ENCODE data around the gene SPEM1. TPM values are rescaled to one million over a fixed set of nuclear protein-coding genes. Genes with fewer than 3 reads are reported as not detected.

The SPEM1 gene
- total RNA-seq, 4 donors from 2014 or later = not detected

Other genes with a start within 250 kb of the SPEM1 start
- 1 to 10 TPM in 1 of 4 donors, under 1 TPM in 1, not detected in 2; 0.54 to 1.2 TPM for gene ASGR1, start 241.0 kb upstream of the SPEM1 start, total RNA-seq
- gene DLG4, start 200.5 kb upstream of the SPEM1 start, total RNA-seq = 10 to 100 TPM; 14.1 to 21.7 (median 16.5) TPM
- 100 to 1,000 TPM; 331 to 508 (median 475) TPM for gene ACADVL, start 200.4 kb upstream of the SPEM1 start, total RNA-seq
- gene DVL2, start 185.8 kb upstream of the SPEM1 start, total RNA-seq = 10 to 100 TPM; 33.0 to 53.9 (median 45.0) TPM
- 10 to 100 TPM; 29.4 to 38.2 (median 31.0) TPM for gene PHF23, start 180.9 kb upstream of the SPEM1 start, total RNA-seq
- 100 to 1,000 TPM; 289 to 437 (median 386) TPM for gene GABARAP, start 177.9 kb upstream of the SPEM1 start, total RNA-seq
- 10 to 100 TPM; 33.8 to 66.3 (median 52.5) TPM for gene CTDNEP1, start 168.6 kb upstream of the SPEM1 start, total RNA-seq
- gene ELP5, start 168.1 kb upstream of the SPEM1 start, total RNA-seq = 10 to 100 TPM; 29.6 to 36.8 (median 33.8) TPM
- gene CLDN7, start 157.8 kb upstream of the SPEM1 start, total RNA-seq = 10 to 100 TPM in 1 of 4 donors, 1 to 10 TPM in 2, not detected in 1; 1.4 to 16.9 (median 4.7) TPM
- 100 to 1,000 TPM in 3 of 4 donors, 10 to 100 TPM in 1; 71.8 to 200 (median 149) TPM for gene SLC2A4, start 138.6 kb upstream of the SPEM1 start, total RNA-seq
- 1 to 10 TPM; 3.3 to 6.5 (median 5.3) TPM for gene YBX2, start 125.7 kb upstream of the SPEM1 start, total RNA-seq
- 100 to 1,000 TPM; 145 to 233 (median 183) TPM for gene EIF5A, start 112.7 kb upstream of the SPEM1 start, total RNA-seq
- gene GPS2, start 105.0 kb upstream of the SPEM1 start, total RNA-seq = 100 to 1,000 TPM in 1 of 4 donors, 10 to 100 TPM in 3; 66.9 to 104 (median 82.5) TPM
- gene NEURL4, start 91.0 kb upstream of the SPEM1 start, total RNA-seq = 10 to 100 TPM; 12.0 to 30.4 (median 14.9) TPM
- 1 to 10 TPM; 2.0 to 4.6 (median 3.5) TPM for gene ACAP1, start 83.8 kb upstream of the SPEM1 start, total RNA-seq
- gene KCTD11, start 68.2 kb upstream of the SPEM1 start, total RNA-seq = 10 to 100 TPM in 2 of 4 donors, 1 to 10 TPM in 2; 8.8 to 16.9 (median 10.3) TPM
- not detected for gene TMEM95, start 65.2 kb upstream of the SPEM1 start, total RNA-seq
- 1 to 10 TPM; 2.0 to 4.4 (median 3.5) TPM for gene TNK1, start 39.2 kb upstream of the SPEM1 start, total RNA-seq
- 10 to 100 TPM; 16.8 to 38.1 (median 17.7) TPM for gene PLSCR3, start 25.8 kb upstream of the SPEM1 start, total RNA-seq
- 10 to 100 TPM; 31.1 to 66.6 (median 57.8) TPM for gene TMEM256, start 16.2 kb upstream of the SPEM1 start, total RNA-seq
- 10 to 100 TPM in 3 of 4 donors, 1 to 10 TPM in 1; 9.9 to 28.4 (median 14.4) TPM for gene NLGN2, start 12.5 kb upstream of the SPEM1 start, total RNA-seq
- gene SPEM2, start 5.3 kb downstream of the SPEM1 start, total RNA-seq = not detected
- gene SPEM3, start 8.5 kb downstream of the SPEM1 start, total RNA-seq = under 1 TPM in 1 of 4 donors, not detected in 3; 0.08 TPM
- gene TMEM102, start 15.1 kb downstream of the SPEM1 start, total RNA-seq = 1 to 10 TPM; 1.3 to 5.6 (median 2.4) TPM
- 1 to 10 TPM in 1 of 4 donors, under 1 TPM in 2, not detected in 1; 0.13 to 1.0 (median 0.42) TPM for gene FGF11, start 19.2 kb downstream of the SPEM1 start, total RNA-seq
- 10 to 100 TPM in 1 of 4 donors, 1 to 10 TPM in 3; 4.7 to 12.1 (median 8.1) TPM for gene CHRNB1, start 24.7 kb downstream of the SPEM1 start, total RNA-seq
- 100 to 1,000 TPM in 1 of 4 donors, 10 to 100 TPM in 3; 68.4 to 115 (median 80.2) TPM for gene ZBTB4, start 59.3 kb downstream of the SPEM1 start, total RNA-seq
- gene SLC35G6, start 61.1 kb downstream of the SPEM1 start, total RNA-seq = not detected
- gene POLR2A, start 64.0 kb downstream of the SPEM1 start, total RNA-seq = 10 to 100 TPM; 41.0 to 55.3 (median 47.3) TPM
- gene TNFSF12, start 128.7 kb downstream of the SPEM1 start, total RNA-seq = 100 to 1,000 TPM in 1 of 4 donors, 10 to 100 TPM in 3; 61.1 to 108 (median 84.7) TPM
- 10 to 100 TPM; 14.5 to 47.1 (median 27.2) TPM for gene TNFSF13, start 138.4 kb downstream of the SPEM1 start, total RNA-seq
- gene SENP3, start 141.6 kb downstream of the SPEM1 start, total RNA-seq = 10 to 100 TPM; 68.3 to 94.7 (median 79.6) TPM
- 10 to 100 TPM in 3 of 4 donors, 1 to 10 TPM in 1; 7.9 to 83.1 (median 46.1) TPM for gene CD68, start 159.3 kb downstream of the SPEM1 start, total RNA-seq
- 10 to 100 TPM; 38.1 to 66.5 (median 51.2) TPM for gene MPDU1, start 163.5 kb downstream of the SPEM1 start, total RNA-seq
- gene SOX15, start 169.8 kb downstream of the SPEM1 start, total RNA-seq = 1 to 10 TPM; 5.1 to 9.0 (median 5.9) TPM
- gene FXR2, start 194.6 kb downstream of the SPEM1 start, total RNA-seq = 10 to 100 TPM; 39.3 to 54.6 (median 47.4) TPM
- gene SAT2, start 207.5 kb downstream of the SPEM1 start, total RNA-seq = 10 to 100 TPM; 50.6 to 72.3 (median 62.3) TPM
- gene SHBG, start 209.8 kb downstream of the SPEM1 start, total RNA-seq = 1 to 10 TPM in 1 of 4 donors, under 1 TPM in 1, not detected in 2; 0.40 to 3.0 TPM
- 1 to 10 TPM in 3 of 4 donors, under 1 TPM in 1; 0.77 to 3.6 (median 2.3) TPM for gene ATP1B2, start 230.6 kb downstream of the SPEM1 start, total RNA-seq

Measured in gastroesophageal sphincter (tissue), 4 donors.